ENCODE measurements around the gene FAM171A1.

FAM171A1 gene

GRCh38 chr10:15370212-15370855 is 755 bp downstream of the FAM171A1 start:
- no peak overlapping the region for H3K27ac ChIP-seq

GRCh38 chr10:15369256-15370211 is 1.6 kb downstream of the FAM171A1 start:
- TF ChIP-seq CTCF (IDR thresholded peaks at IDR 0.05) (no peak), ZFX (IDR thresholded peaks at IDR 0.05; ENCODE audit: borderline replicate concordance) (no peak)
- no peak overlapping the region for H3K27ac ChIP-seq

More at GRCh38 chr10:15370212-15370855, 755 bp downstream of the FAM171A1 start:
- TF ChIP-seq ZFX (IDR thresholded peaks at IDR 0.05; ENCODE audit: borderline replicate concordance): no peak
- TF ChIP-seq CTCF (IDR thresholded peaks at IDR 0.05): no peak

- no peak overlapping the region for H3K27ac ChIP-seq
- no peak for TF ChIP-seq CTCF (IDR thresholded peaks at IDR 0.05)
- no peak for TF ChIP-seq ZFX (IDR thresholded peaks at IDR 0.05; ENCODE audit: borderline replicate concordance)
Measured at GRCh38 chr10:15368101-15368855, 2.8 kb downstream of the FAM171A1 start.

- no peak overlapping the region for H3K27ac ChIP-seq
Measured at GRCh38 chr10:15367296-15368085, 3.6 kb downstream of the FAM171A1 start.

GRCh38 chr10:15365692-15366091 is 5.4 kb downstream of the FAM171A1 start:
- H3K27ac ChIP-seq: no peak overlapping the region
- no peak for TF ChIP-seq ZFX (IDR thresholded peaks at IDR 0.05; ENCODE audit: borderline replicate concordance)
- no peak for TF ChIP-seq CTCF (IDR thresholded peaks at IDR 0.05)

More at GRCh38 chr10:15367296-15368085, 3.6 kb downstream of the FAM171A1 start:
- TF ChIP-seq ZFX (IDR thresholded peaks at IDR 0.05; ENCODE audit: borderline replicate concordance) (no peak), CTCF (IDR thresholded peaks at IDR 0.05) (no peak)

GRCh38 chr10:15364001-15364400 is 7.1 kb downstream of the FAM171A1 start:
- TF ChIP-seq ZFX (IDR thresholded peaks at IDR 0.05; ENCODE audit: borderline replicate concordance) (no peak), CTCF (IDR thresholded peaks at IDR 0.05) (no peak)
- no peak overlapping the region for H3K27ac ChIP-seq
